ENCODE data around the gene TMEM88. TPM values are rescaled to one million over a fixed set of nuclear protein-coding genes. Genes with fewer than 3 reads are reported as not detected.

TMEM88 gene
- total RNA-seq, 1 donor from 2014 or later = 26.3 TPM

DNA sequence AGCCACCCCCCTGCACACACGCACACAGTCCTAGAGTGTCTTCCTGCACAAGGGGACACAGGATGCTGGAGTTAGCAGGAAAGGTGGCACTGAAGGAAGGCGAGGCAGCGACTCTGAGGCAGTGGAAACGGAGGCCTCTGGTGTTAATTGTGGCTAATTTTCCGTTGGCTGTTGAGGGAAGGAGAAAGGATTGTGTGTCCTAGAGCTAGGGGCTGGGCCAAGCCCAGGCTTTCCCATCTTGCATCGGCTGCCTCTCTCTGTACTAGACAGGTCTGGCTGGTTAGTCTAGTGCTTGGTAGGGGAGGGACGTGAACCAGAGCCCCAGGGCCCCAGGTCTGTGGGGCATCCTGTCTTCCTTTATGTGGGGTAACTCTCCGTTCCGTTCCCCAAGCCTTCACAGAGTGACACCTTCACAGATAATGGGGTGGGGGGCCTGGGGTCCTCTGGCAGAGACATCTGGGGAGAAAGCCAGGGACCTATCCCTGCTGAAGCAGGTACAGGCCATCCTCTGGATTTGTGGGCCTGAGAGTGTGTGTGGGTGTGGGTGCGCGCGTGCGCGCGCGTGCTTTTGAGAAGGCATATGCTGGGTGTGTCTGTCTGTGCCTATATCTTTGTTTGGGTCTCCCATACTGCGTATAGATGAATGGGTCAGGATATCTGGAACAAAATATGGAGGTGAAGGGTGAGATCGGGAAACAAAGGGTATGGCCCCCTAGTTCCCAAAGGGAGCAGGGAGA, 33.5 kb downstream of the TMEM88 start, which contains the start of gene CHD3:
TSS of gene CHD3 (plus strand) at position 606 of the 737 bp plus-strand sequence. CDS start 212 bp downstream, outside the sequence.
- H3K27me3 ChIP-seq = no peaks in the 10 kb centered on the region
- intact Hi-C loops (cut with DNase I) = loop anchor here (5.0 kb wide), 1 partner anchor 36 kb away; no protein-coding TSS in a partner anchor
- H3K4me3 ChIP-seq = peak within 1 kb of the TSS; percentile 56 to 86
- DNase-seq (ENCODE audit: extremely low spot score in 2 of 2) = peak in 1 of 2 donors; percentile 92
- peak within 1 kb of the TSS; percentile 98 for H3K27ac ChIP-seq
- H3K36me3 ChIP-seq = peaks cover 0 to 26% of the 10 kb centered on the region in 2 donors
- TF ChIP-seq, protein P1, sequence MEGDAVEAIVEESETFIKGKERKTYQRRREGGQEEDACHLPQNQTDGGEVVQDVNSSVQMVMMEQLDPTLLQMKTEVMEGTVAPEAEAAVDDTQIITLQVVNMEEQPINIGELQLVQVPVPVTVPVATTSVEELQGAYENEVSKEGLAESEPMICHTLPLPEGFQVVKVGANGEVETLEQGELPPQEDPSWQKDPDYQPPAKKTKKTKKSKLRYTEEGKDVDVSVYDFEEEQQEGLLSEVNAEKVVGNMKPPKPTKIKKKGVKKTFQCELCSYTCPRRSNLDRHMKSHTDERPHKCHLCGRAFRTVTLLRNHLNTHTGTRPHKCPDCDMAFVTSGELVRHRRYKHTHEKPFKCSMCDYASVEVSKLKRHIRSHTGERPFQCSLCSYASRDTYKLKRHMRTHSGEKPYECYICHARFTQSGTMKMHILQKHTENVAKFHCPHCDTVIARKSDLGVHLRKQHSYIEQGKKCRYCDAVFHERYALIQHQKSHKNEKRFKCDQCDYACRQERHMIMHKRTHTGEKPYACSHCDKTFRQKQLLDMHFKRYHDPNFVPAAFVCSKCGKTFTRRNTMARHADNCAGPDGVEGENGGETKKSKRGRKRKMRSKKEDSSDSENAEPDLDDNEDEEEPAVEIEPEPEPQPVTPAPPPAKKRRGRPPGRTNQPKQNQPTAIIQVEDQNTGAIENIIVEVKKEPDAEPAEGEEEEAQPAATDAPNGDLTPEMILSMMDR (IDR thresholded peaks at IDR 0.05) = no peak
- TF ChIP-seq POLR2AphosphoS5 (IDR thresholded peaks at IDR 0.05; ENCODE audit: insufficient read depth in 1 of 2, low read depth in 1 of 2) (no peak), POLR2A (IDR thresholded peaks at IDR 0.05) (no peak)
- H3K4me1 ChIP-seq = peaks cover 43% of the 10 kb centered on the region
- no peaks in the 10 kb centered on the region for H3K9me3 ChIP-seq

DNA sequence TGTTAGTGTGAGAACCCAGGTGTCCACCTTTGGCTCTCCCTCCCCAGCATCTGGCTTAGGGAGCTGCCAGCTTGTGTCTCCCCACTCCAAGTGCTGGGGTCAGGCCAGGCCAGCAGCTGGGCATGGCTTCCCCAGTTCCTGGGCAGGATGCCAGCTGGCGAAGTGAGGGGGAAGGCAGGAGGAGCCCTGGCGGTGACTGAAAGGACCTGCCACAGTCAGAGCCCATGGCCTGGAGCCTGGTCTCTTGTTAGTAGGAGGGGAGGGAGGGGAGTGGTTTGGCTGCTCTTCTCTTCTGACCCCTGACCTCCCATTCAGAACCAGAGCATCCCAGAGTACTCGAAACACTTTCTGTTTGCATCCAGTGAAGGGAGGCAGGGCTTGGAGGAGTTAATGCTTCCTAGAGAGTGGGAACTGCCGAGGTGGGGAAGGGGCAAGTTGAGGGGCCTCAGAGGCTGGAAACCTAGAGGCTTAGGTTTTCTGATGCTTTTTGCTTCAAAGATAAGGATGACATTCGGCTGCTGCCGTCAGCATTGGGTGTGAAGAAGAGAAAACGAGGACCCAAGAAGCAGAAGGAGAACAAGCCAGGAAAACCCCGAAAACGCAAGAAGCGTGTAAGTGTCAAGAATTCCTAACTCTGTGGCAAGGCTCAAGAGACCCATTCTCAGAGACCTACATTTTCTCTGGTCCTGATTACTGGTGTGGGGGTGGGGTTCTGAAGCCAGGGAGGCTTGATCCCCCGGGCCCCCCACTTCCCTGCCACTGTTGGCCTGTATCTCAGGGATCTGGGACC, 34.5 kb downstream of the TMEM88 start:
- Histone ChIP-seq H3K27ac (peak overlapping the region; percentile 98), H3K27me3 (no peaks in the 10 kb centered on the region), H3K4me3 (no peak overlapping the region), H3K36me3 (peaks cover 0 to 36% of the 10 kb centered on the region in 2 donors), H3K4me1 (peaks cover 43% of the 10 kb centered on the region), H3K9me3 (no peaks in the 10 kb centered on the region)
- TF ChIP-seq, protein P1 (IDR thresholded peaks at IDR 0.05) = peak in 2 of 3 experiments; percentile 22 to 48
- TF ChIP-seq POLR2A (IDR thresholded peaks at IDR 0.05) (no peak), POLR2AphosphoS5 (IDR thresholded peaks at IDR 0.05; ENCODE audit: insufficient read depth in 1 of 2, low read depth in 1 of 2) (peak; percentile 79 to 90)
- DNase-seq (ENCODE audit: extremely low spot score in 2 of 2) = peak; percentile 94 to 96
- intact Hi-C loops (cut with DNase I) = loop anchor here (5.0 kb wide), 1 partner anchor 37 kb away; no protein-coding TSS in a partner anchor

DNA sequence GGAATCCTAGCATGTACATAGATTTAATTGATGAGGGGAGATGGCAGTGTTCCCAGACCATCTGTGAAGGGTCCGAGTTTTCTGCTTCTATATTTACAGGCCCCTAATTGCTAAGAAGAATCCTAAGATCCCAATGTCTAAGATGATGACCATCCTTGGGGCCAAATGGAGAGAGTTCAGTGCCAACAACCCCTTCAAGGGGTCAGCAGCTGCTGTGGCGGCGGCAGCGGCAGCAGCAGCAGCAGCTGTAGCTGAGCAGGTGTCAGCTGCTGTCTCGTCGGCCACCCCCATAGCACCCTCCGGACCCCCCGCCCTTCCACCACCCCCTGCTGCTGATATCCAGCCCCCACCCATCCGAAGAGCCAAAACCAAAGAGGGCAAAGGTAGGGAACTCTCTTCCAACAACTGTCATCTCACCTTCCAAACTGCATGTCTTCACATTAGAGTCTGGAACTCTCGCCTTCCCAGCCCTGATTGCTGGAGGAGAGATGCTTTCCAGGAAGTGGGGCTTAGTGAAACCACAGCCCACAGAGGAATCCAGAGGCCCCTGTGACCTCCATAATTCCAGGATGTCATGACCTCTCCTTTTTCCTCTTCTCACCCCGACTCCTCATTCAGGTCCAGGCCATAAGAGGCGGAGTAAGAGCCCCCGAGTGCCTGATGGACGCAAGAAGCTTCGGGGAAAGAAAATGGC, 38.5 kb downstream of the TMEM88 start:
- intact Hi-C loops (cut with DNase I) = no loop called here
- Histone ChIP-seq H3K27me3 (no peaks in the 10 kb centered on the region), H3K36me3 (peaks cover 0 to 72% of the 10 kb centered on the region in 2 donors), H3K27ac (no peak overlapping the region), H3K4me3 (no peak overlapping the region), H3K9me3 (no peaks in the 10 kb centered on the region), H3K4me1 (peaks cover 19% of the 10 kb centered on the region)
- DNase-seq (ENCODE audit: extremely low spot score in 2 of 2) = peak in 1 of 2 donors; percentile 22
- TF ChIP-seq POLR2AphosphoS5 (IDR thresholded peaks at IDR 0.05; ENCODE audit: insufficient read depth in 1 of 2, low read depth in 1 of 2) = no peak
- TF ChIP-seq, protein P1 (IDR thresholded peaks at IDR 0.05) = no peak
- TF ChIP-seq POLR2A (IDR thresholded peaks at IDR 0.05) = no peak

DNA sequence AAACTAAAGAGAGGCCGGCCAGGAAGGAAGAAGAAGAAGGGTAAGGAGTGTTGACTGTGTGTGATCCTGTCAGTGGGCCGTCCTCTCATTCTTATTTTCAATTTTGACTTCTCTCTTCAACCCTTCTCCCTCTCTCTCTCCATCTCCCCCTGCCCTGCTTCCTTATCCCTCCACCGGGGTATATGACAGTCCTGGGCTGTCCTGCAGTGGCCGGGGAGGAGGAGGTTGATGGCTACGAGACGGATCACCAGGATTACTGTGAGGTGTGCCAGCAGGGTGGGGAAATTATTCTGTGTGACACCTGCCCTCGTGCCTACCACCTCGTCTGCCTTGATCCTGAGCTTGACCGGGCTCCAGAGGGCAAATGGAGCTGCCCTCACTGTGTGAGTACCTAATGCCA, 39.4 kb downstream of the TMEM88 start:
- Histone ChIP-seq H3K9me3 (no peaks in the 10 kb centered on the region), H3K4me3 (no peak overlapping the region), H3K4me1 (peaks cover 10% of the 10 kb centered on the region), H3K27ac (no peak overlapping the region), H3K36me3 (peaks cover 0 to 81% of the 10 kb centered on the region in 2 donors), H3K27me3 (no peaks in the 10 kb centered on the region)
- no peak for DNase-seq (ENCODE audit: extremely low spot score in 2 of 2)
- intact Hi-C loops (cut with DNase I) = no loop called here
- TF ChIP-seq, protein P1 (IDR thresholded peaks at IDR 0.05) = no peak
- TF ChIP-seq POLR2A (IDR thresholded peaks at IDR 0.05) (no peak), POLR2AphosphoS5 (IDR thresholded peaks at IDR 0.05; ENCODE audit: insufficient read depth in 1 of 2, low read depth in 1 of 2) (no peak)
